HG03280 (cell line): Measurements from ENCODE around the gene GPC3.
"Not testable (repeated sequence)": the region's sequence is repeated elsewhere in the genome, so short reads cannot be mapped to it uniquely, and the experiment has no call there.

Experiments used
- ATAC-seq: cut with Tn5 transposase; IDR thresholded peaks from one replicate; pipeline ENCODE4 v1.9.1; 2021; ENCODE audit warnings: mild to moderate bottlenecking, moderate library complexity; ENCODE audit not compliant: unreplicated experiment

The GPC3 gene

GRCh38 chrX:133985164-133985966 lies at the start of gene GPC3:
GPC3 (minus strand) TSS chrX:133985594.
- no peak for ATAC-seq

GRCh38 chrX:134032441-134032840 lies 47.0 kb upstream of the GPC3 start:
- no peak for ATAC-seq

- ATAC-seq: no peak
Observed at GRCh38 chrX:134026565-134027311, 41.3 kb upstream of the GPC3 start.

- no peak for ATAC-seq
Observed at GRCh38 chrX:134025986-134026545, 40.7 kb upstream of the GPC3 start.

- no peak for ATAC-seq
Observed at GRCh38 chrX:134024686-134025377, 39.4 kb upstream of the GPC3 start.

GRCh38 chrX:134023851-134024281 lies 38.5 kb upstream of the GPC3 start:
- no peak for ATAC-seq

- ATAC-seq: no peak
Observed at GRCh38 chrX:134020910-134021309, 35.5 kb upstream of the GPC3 start.

- no peak for ATAC-seq
Observed at GRCh38 chrX:134019567-134020206, 34.3 kb upstream of the GPC3 start.

GRCh38 chrX:134016309-134016708 lies 30.9 kb upstream of the GPC3 start:
- ATAC-seq: not testable (repeated sequence)

GRCh38 chrX:134015510-134015909 lies 30.1 kb upstream of the GPC3 start:
- not testable (repeated sequence) for ATAC-seq

GRCh38 chrX:134013524-134013923 lies 28.1 kb upstream of the GPC3 start:
- ATAC-seq: no peak

- ATAC-seq: no peak
Observed at GRCh38 chrX:134013092-134013497, 27.7 kb upstream of the GPC3 start.

- ATAC-seq: no peak
Observed at GRCh38 chrX:134010690-134011089, 25.3 kb upstream of the GPC3 start.

GRCh38 chrX:134007716-134008115 lies 22.3 kb upstream of the GPC3 start:
- ATAC-seq: no peak

GRCh38 chrX:134006484-134007161 lies 21.2 kb upstream of the GPC3 start:
- no peak for ATAC-seq

- no peak for ATAC-seq
Observed at GRCh38 chrX:134004084-134004483, 18.7 kb upstream of the GPC3 start.

- no peak for ATAC-seq
Observed at GRCh38 chrX:134002921-134003615, 17.7 kb upstream of the GPC3 start.

GRCh38 chrX:134000260-134001245 lies 15.2 kb upstream of the GPC3 start:
- ATAC-seq: no peak
